Amygdala (tissue), 56 donors: Measurements from ENCODE around the gene FASTKD2.

Experiments used
- DNase-seq, 56 donors: peaks; one replicate each; lab custom pipeline; 2025; lab: John Stamatoyannopoulos, UW

Gene FASTKD2

GRCh38 chr2:206831442-206831995 lies 66.1 kb downstream of the FASTKD2 start:
- DNase-seq: no peak

GRCh38 chr2:206832873-206833272 lies 67.5 kb downstream of the FASTKD2 start:
- DNase-seq: no peak

GRCh38 chr2:206833291-206833690 lies 67.9 kb downstream of the FASTKD2 start:
- no peak for DNase-seq

GRCh38 chr2:206836722-206837121 lies 71.3 kb downstream of the FASTKD2 start:
- DNase-seq: no peak

- no peak for DNase-seq
Measured at GRCh38 chr2:206837775-206838174, 72.4 kb downstream of the FASTKD2 start.

- DNase-seq: no peak
Measured at GRCh38 chr2:206838690-206839089, 73.3 kb downstream of the FASTKD2 start.

GRCh38 chr2:206840999-206841398 lies 75.6 kb downstream of the FASTKD2 start:
- DNase-seq: no peak
